ENCODE measurements around the gene GREB1. TPM values are rescaled to one million over a fixed set of nuclear protein-coding genes. Genes with fewer than 3 reads are reported as not detected.
A peak's percentile ranks its signal among the peaks of the same experiment; 100 is the strongest.

Gene GREB1
- total RNA-seq, 1 donor from 2014 or later = 50.5 TPM

- Mint-ChIP-seq H3K27ac (no peak overlapping the region), H3K9me3 (no peaks in the 10 kb centered on the region), H3K27me3 (no peaks in the 10 kb centered on the region), H3K4me1 (ENCODE audit: unreplicated experiment) (peaks cover 24% of the 10 kb centered on the region), H3K36me3 (peaks cover 17% of the 10 kb centered on the region), H3K4me3 (no peak overlapping the region)
- TF ChIP-seq CTCF (conservative IDR thresholded peaks at IDR 0.05) = no peak
- no peak for DNase-seq (ENCODE audit: extremely low spot score, unreplicated experiment)
Observed at GRCh38 chr2:11577101-11577883, 43.4 kb downstream of the GREB1 start.

GRCh38 chr2:11578081-11578948, 44.5 kb downstream of the GREB1 start:
- Mint-ChIP-seq H3K27ac (no peak overlapping the region), H3K4me1 (ENCODE audit: unreplicated experiment) (peaks cover 24% of the 10 kb centered on the region), H3K27me3 (no peaks in the 10 kb centered on the region), H3K9me3 (no peaks in the 10 kb centered on the region), H3K4me3 (no peak overlapping the region), H3K36me3 (peaks cover 17% of the 10 kb centered on the region)
- TF ChIP-seq CTCF (conservative IDR thresholded peaks at IDR 0.05) = no peak
- no peak for DNase-seq (ENCODE audit: extremely low spot score, unreplicated experiment)

GRCh38 chr2:11578986-11579774, 45.3 kb downstream of the GREB1 start:
- Mint-ChIP-seq H3K9me3 (no peaks in the 10 kb centered on the region), H3K4me3 (no peak overlapping the region), H3K4me1 (ENCODE audit: unreplicated experiment) (peaks cover 24% of the 10 kb centered on the region), H3K27me3 (no peaks in the 10 kb centered on the region), H3K36me3 (peaks cover 17% of the 10 kb centered on the region), H3K27ac (no peak overlapping the region)
- no peak for TF ChIP-seq CTCF (conservative IDR thresholded peaks at IDR 0.05)
- no peak for DNase-seq (ENCODE audit: extremely low spot score, unreplicated experiment)

- no peaks in the 10 kb centered on the region for H3K27me3 Mint-ChIP-seq
- H3K9me3 Mint-ChIP-seq = no peaks in the 10 kb centered on the region
- no peak overlapping the region for H3K4me3 Mint-ChIP-seq
- H3K27ac Mint-ChIP-seq = peak overlapping the region; percentile 61
- no peak for DNase-seq (ENCODE audit: extremely low spot score, unreplicated experiment)
- peaks cover 23% of the 10 kb centered on the region for H3K4me1 Mint-ChIP-seq (ENCODE audit: unreplicated experiment)
- peaks cover 17% of the 10 kb centered on the region for H3K36me3 Mint-ChIP-seq
- TF ChIP-seq CTCF (conservative IDR thresholded peaks at IDR 0.05) = no peak
Observed at GRCh38 chr2:11579867-11580659, 46.2 kb downstream of the GREB1 start.

- no peaks in the 10 kb centered on the region for H3K27me3 Mint-ChIP-seq
- H3K9me3 Mint-ChIP-seq = no peaks in the 10 kb centered on the region
- no peak for DNase-seq (ENCODE audit: extremely low spot score, unreplicated experiment)
- H3K4me3 Mint-ChIP-seq = no peak overlapping the region
- H3K4me1 Mint-ChIP-seq (ENCODE audit: unreplicated experiment) = peaks cover 23% of the 10 kb centered on the region
- no peak for TF ChIP-seq CTCF (conservative IDR thresholded peaks at IDR 0.05)
- H3K27ac Mint-ChIP-seq = no peak overlapping the region
- H3K36me3 Mint-ChIP-seq = peaks cover 16% of the 10 kb centered on the region
Observed at GRCh38 chr2:11580697-11581096, 46.9 kb downstream of the GREB1 start.
